Germinal center (tissue), 1 donor: ENCODE data around the gene TSPAN13.
A peak's percentile ranks its signal among the peaks of the same experiment; 100 is the strongest.

ENCODE experiments used
- DNase-seq: peaks from one replicate; pipeline ENCODE4 v3.0.0; 2012; ENCODE audit warnings: mixed read lengths, low spot score

Gene TSPAN13

DNA sequence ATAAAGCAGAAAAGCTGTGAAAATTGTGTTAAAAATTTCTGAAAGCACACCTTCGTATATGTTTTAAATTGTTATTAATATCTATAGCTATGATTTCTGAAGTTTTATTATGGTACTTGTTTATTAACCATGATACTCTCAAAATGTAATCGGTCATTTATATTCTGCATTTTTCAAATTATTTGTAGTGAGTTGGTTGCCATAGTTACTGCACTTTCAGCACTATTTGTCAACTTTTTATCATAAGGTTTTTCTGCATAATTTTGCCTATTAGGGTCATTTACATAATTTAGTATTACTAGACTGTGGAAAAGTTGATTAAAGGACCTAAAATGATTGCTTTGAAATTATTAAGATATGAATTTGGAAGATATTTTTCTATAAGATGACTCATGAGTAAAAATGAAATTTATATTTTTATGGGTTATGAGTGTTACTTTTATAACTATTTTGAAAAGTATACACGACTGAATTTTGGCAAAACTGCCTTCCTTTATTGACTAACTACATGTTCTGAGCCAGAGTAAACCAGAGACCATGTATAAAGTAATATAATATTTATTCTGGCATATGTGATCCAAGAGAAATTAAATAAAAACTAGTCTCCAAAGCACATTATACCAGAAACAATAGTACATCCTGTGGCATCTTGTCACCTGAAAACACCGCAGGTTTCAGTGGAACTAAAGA, 59.1 kb downstream of the TSPAN13 start:
- DNase-seq = no peak

DNA sequence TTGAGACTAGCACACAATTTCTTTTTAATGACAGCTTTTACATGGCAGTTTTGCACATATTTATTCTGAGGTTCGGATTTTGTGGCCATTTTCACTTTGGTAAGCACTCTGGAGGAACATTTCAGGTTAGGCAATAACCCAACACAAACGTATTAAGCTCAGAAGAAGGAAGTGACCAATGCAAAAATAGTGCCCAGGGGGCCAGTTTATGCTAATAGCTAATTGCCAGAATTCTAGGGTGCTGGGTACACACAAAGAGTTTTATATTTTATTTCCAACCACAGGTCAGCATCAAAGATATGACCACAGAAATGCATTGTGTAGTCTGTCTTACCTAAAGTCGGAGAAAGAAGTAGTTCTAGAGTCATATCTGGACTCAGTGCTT, 59.7 kb downstream of the TSPAN13 start:
- DNase-seq = no peak

DNA sequence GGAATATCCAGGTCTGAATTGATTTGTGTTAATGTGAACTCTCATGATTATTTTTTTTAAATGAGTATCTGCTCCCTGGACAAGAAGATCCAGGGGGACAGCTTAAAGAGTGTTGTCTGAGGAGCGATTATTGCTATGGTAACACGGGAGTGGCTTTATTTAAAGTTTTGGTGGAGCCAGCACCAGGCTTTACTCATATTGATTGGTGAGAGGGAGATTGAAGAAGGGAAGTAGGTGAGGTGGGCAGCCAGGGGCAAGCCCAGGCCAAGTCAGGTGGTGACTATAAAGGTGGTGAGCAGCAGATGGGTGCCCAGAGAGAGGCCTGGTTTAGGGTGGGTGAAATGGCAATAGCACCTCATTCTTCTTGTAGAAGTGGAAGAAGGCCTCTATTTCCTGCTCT, 61.4 kb downstream of the TSPAN13 start:
- DNase-seq = no peak

DNA sequence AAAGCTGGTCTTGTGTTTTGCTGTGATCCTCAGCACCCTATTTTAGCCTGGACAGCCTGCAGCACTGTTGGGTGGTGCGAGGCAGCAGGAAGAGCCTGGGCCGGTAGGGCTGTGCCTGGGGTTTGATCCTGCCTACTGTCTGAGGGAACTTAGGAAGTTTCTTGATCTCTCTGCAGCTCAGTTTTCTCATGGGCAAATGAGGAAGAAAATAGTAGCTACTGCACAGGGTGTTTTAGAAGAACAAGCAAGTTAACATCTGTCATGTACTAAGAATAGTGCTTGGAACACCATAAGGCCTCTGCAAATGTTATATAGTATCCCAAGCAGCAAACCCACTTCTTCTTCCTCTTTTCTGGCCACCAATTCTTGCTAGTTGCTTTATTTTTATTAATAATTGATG, 63.3 kb downstream of the TSPAN13 start:
- peak; percentile 9 for DNase-seq

DNA sequence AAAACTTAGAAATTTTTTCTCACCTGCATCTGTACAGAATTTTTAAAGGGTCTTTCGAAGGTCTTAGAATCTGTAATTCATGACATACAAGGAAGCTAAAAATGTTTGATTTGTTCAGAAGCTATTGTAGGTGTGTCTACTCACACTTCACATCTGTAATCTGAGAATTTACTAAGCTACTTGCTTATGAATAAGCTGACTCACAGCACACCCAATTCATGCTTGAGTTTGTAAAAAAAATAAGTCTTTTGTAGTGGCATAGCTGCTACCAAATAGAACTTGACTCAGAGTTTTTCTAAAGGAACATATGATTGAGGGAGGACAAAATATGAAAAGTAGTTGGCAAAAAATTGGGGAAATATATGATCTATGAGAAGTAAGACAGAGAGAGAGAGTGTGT, 64.0 kb downstream of the TSPAN13 start:
- no peak for DNase-seq

GRCh38 chr7:16818732-16819131, 65.2 kb downstream of the TSPAN13 start:
- DNase-seq = no peak

DNA sequence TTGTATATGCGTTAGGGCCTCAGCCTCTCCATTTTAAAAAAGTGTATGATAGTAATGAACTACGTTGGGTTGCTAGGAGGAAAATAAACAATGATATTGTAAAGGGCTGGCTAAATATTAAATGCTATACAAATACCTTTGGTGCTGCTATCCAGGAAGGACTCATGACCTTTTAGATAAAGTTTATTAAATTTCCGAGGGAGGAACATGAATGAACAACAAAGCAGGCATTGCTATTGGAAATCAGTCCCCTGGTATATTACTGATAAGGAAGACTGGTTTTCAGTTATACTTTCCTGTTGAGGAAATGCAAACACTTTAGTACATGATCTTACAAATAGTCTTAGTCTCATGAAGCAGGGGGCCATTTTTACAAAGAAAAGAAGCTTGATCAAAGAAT, 68.5 kb downstream of the TSPAN13 start:
- no peak for DNase-seq

GRCh38 chr7:16826060-16826459, 72.5 kb downstream of the TSPAN13 start:
- DNase-seq = no peak

GRCh38 chr7:16833373-16833772, 79.8 kb downstream of the TSPAN13 start:
- DNase-seq = no peak
